ENCODE data around the gene STUB1.

GRCh38 chr16:666572-666971 is 13.6 kb upstream of the STUB1 start:
- TF ChIP-seq CTCF (IDR thresholded peaks at IDR 0.05) (no peak), POLR2A (IDR thresholded peaks at IDR 0.05) (no peak)
